Inflammatory macrophage (primary cell): Measurements from ENCODE around the gene SPAG16.

Source experiments
- DNase-seq, 2 donors: peaks; one replicate each; pipeline ENCODE4 v3.0.0-alpha.2; 2020 to 2022

SPAG16 gene

GRCh38 chr2:214311031-214311533 is 1026.8 kb downstream of the SPAG16 start:
- DNase-seq = no peak

GRCh38 chr2:214311931-214312749 is 1027.9 kb downstream of the SPAG16 start:
- DNase-seq = no peak

GRCh38 chr2:214315324-214315723 is 1031.1 kb downstream of the SPAG16 start:
- no peak for DNase-seq

- DNase-seq = no peak
Observed at GRCh38 chr2:214320211-214320610, 1035.9 kb downstream of the SPAG16 start.

GRCh38 chr2:214322662-214323061 is 1038.4 kb downstream of the SPAG16 start:
- no peak for DNase-seq

GRCh38 chr2:214325404-214325803 is 1041.1 kb downstream of the SPAG16 start:
- no peak for DNase-seq

GRCh38 chr2:214328941-214329340 is 1044.7 kb downstream of the SPAG16 start:
- DNase-seq = no peak

GRCh38 chr2:214341646-214342045 is 1057.4 kb downstream of the SPAG16 start:
- peak; percentile 36 to 88 for DNase-seq

- no peak for DNase-seq
Observed at GRCh38 chr2:214358506-214358905, 1074.2 kb downstream of the SPAG16 start.

- no peak for DNase-seq
Observed at GRCh38 chr2:214361116-214361515, 1076.9 kb downstream of the SPAG16 start.

- DNase-seq = no peak
Observed at GRCh38 chr2:214365549-214365948, 1081.3 kb downstream of the SPAG16 start.

GRCh38 chr2:214367171-214367570 is 1082.9 kb downstream of the SPAG16 start:
- DNase-seq = no peak

GRCh38 chr2:214376618-214377285 is 1092.5 kb downstream of the SPAG16 start:
- no peak for DNase-seq

GRCh38 chr2:214377286-214377624 is 1093.0 kb downstream of the SPAG16 start:
- no peak for DNase-seq

GRCh38 chr2:214378455-214379103 is 1094.3 kb downstream of the SPAG16 start:
- DNase-seq = no peak

GRCh38 chr2:214379227-214379626 is 1095.0 kb downstream of the SPAG16 start:
- no peak for DNase-seq

- DNase-seq = no peak
Observed at GRCh38 chr2:214380681-214381080, 1096.4 kb downstream of the SPAG16 start.

- DNase-seq = no peak
Observed at GRCh38 chr2:214382229-214382628, 1098.0 kb downstream of the SPAG16 start.

GRCh38 chr2:214386720-214387119 is 1102.5 kb downstream of the SPAG16 start:
- DNase-seq = no peak

GRCh38 chr2:214389334-214389733 is 1105.1 kb downstream of the SPAG16 start:
- DNase-seq = no peak

GRCh38 chr2:214393796-214394195 is 1109.5 kb downstream of the SPAG16 start:
- DNase-seq = no peak

- no peak for DNase-seq
Observed at GRCh38 chr2:214395040-214395439, 1110.8 kb downstream of the SPAG16 start.

- no peak for DNase-seq
Observed at GRCh38 chr2:214401580-214401979, 1117.3 kb downstream of the SPAG16 start.
